CD4-positive, alpha-beta T cell (primary cell): ENCODE measurements around the gene ABCA9. TPM values are rescaled to one million over a fixed set of nuclear protein-coding genes. Genes with fewer than 3 reads are reported as not detected.
"Not testable (repeated sequence)": the region's sequence is repeated elsewhere in the genome, so short reads cannot be mapped to it uniquely, and the experiment has no call there.

Experiments used
- ATAC-seq: fragments of 200-7000 bp; cut with Tn5 transposase; one replicate; pipeline ENCODE4 v1.10.0; 2022; ENCODE audit warnings: mild to moderate bottlenecking; ENCODE audit not compliant: poor library complexity
- CTCF ChIA-PET: fragments of 350-600 bp; sonication (Branson Sonifier 250); formaldehyde crosslinking; loops from one replicate; lab custom pipeline; 2021; ENCODE audit warnings: antibody characterized with exemption, inconsistent platforms; lab: Charles Lee
- POLR2A ChIA-PET: fragments of 350-600 bp; sonication (Branson Sonifier 250); formaldehyde crosslinking; loops from one replicate; lab custom pipeline; 2021; ENCODE audit warnings: antibody characterized with exemption, inconsistent platforms; lab: Charles Lee
- DNase-seq, 14 experiments: peaks; one replicate each; pipeline ENCODE4 v3.0.0-alpha.2; 2013 to 2020; ENCODE audit warnings: mixed read lengths in 2 of 14
- H3K27ac ChIP-seq, 2 donors: one replicate each; pipeline versions ENCODE4 v1.5.1 to v1.7.0; 2013; ENCODE audit warnings: low read length in 2 of 2, low read depth in 1 of 2, mild to moderate bottlenecking in 1 of 2
- H3K27me3 ChIP-seq, 2 experiments: 1 replicate in 1 of 2; 2 replicates in 1 of 2; pipeline versions ENCODE4 v1.6.1 to v1.7.0; 2013; ENCODE audit warnings: low read length in 2 of 2, control low read depth in 1 of 2, mild to moderate bottlenecking in 1 of 2, moderate library complexity in 1 of 2; ENCODE audit not compliant: insufficient read depth in 2 of 2, control insufficient read depth in 1 of 2
- H3K36me3 ChIP-seq: one replicate; pipeline ENCODE4 v1.6.1; 2013; ENCODE audit warnings: low read length, control low read depth; ENCODE audit not compliant: insufficient read depth
- H3K4me1 ChIP-seq: one replicate; pipeline ENCODE4 v1.6.1; 2013; ENCODE audit warnings: low read length, control low read depth; ENCODE audit not compliant: insufficient read depth
- H3K4me3 ChIP-seq: one replicate; pipeline ENCODE4 v1.5.1; 2013; ENCODE audit warnings: mild to moderate bottlenecking, low read length, moderate library complexity
- H3K9me3 ChIP-seq, 2 experiments: 1 replicate in 1 of 2; 2 replicates in 1 of 2; pipeline versions ENCODE4 v1.6.1 to v1.7.0; 2013; ENCODE audit warnings: low read length in 2 of 2, mild to moderate bottlenecking in 2 of 2, control low read depth in 1 of 2, moderate library complexity in 1 of 2; ENCODE audit not compliant: control insufficient read depth in 1 of 2, insufficient read depth in 1 of 2
- H3K27ac Mint-ChIP-seq: one replicate; pipeline ENCODE4 v1.8.0; 2020; ENCODE audit warnings: mixed read lengths
- H3K27me3 Mint-ChIP-seq: one replicate; pipeline ENCODE4 v1.8.0; 2021; ENCODE audit warnings: mixed read lengths
- H3K36me3 Mint-ChIP-seq: one replicate; pipeline ENCODE4 v1.8.0; 2021; ENCODE audit warnings: low read depth, mixed read lengths
- H3K4me1 Mint-ChIP-seq: one replicate; pipeline ENCODE4 v1.8.0; 2021; ENCODE audit warnings: low read depth, mixed read lengths
- H3K4me3 Mint-ChIP-seq: one replicate; pipeline ENCODE4 v1.8.0; 2020; ENCODE audit warnings: mild to moderate bottlenecking, mixed read lengths
- H3K9me3 Mint-ChIP-seq: one replicate; pipeline ENCODE4 v1.8.0; 2020; ENCODE audit warnings: mixed read lengths
- intact Hi-C, 2 experiments: fragments of 100-400 bp; cut with DNase I in 1 of 2; cut with micrococcal nuclease in 1 of 2; formaldehyde crosslinking; loops; one replicate each; pipeline versions ENCODE4 v1.15.1 to v1.9.0; 2023 to 2025; cut with DNase I, micrococcal nuclease
- total RNA-seq, 174 experiments: library from RNA in 2 of 174; stranded (reverse) in 2 of 174; gene quantifications; one replicate each; pipeline ENCODE4 v1.2.3 and lab custom pipeline; 2021 to 2026
- TF ChIP-seq, protein P1 (sequence below): fragments of 200-600 bp; IDR thresholded peaks from one replicate; pipeline ENCODE4 v1.8.0; 2022; ENCODE audit warnings: antibody characterized with exemption, mild to moderate bottlenecking

ABCA9 gene
- total RNA-seq, 2 experiments from 2014 or later: 0.03 TPM

DNA sequence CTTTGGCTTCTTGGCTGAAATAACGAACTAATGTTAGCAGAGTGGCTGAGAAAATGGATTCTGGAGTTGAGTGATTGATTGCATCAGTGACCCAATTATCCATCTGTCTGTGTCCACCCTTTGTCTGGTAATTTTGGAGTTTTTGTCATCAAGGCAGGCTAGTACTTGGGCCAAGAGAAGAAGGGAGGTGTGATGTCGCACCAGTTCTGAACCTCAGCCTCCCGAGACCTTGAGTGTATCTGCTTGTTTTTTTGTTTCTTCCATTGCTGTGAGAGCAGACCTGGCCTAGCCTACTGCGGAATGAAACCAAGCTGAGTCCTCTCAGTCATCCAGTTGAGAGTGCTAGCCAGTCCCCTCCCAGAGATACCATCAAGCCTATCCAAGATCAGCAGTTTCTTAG is 110.0 kb downstream of the ABCA9 start:
- no peak for DNase-seq
- CTCF ChIA-PET: no interaction called here
- H3K27ac Mint-ChIP-seq: no peak overlapping the region
- Histone ChIP-seq H3K4me1 (no peaks in the 10 kb centered on the region), H3K36me3 (no peaks in the 10 kb centered on the region), H3K27ac (no peak overlapping the region), H3K4me3 (no peak overlapping the region), H3K9me3 (peaks cover 0 to 3% of the 10 kb centered on the region in 2 experiments), H3K27me3 (peaks cover 0 to 5% of the 10 kb centered on the region in 2 experiments)
- H3K36me3 Mint-ChIP-seq: no peaks in the 10 kb centered on the region
- H3K9me3 Mint-ChIP-seq: peaks cover 3% of the 10 kb centered on the region
- H3K27me3 Mint-ChIP-seq: peaks cover 4% of the 10 kb centered on the region
- POLR2A ChIA-PET: no interaction called here
- intact Hi-C loops: no loop called here
- no peaks in the 10 kb centered on the region for H3K4me1 Mint-ChIP-seq
- H3K4me3 Mint-ChIP-seq: no peak overlapping the region
- ATAC-seq: no peak
- TF ChIP-seq, protein P1, sequence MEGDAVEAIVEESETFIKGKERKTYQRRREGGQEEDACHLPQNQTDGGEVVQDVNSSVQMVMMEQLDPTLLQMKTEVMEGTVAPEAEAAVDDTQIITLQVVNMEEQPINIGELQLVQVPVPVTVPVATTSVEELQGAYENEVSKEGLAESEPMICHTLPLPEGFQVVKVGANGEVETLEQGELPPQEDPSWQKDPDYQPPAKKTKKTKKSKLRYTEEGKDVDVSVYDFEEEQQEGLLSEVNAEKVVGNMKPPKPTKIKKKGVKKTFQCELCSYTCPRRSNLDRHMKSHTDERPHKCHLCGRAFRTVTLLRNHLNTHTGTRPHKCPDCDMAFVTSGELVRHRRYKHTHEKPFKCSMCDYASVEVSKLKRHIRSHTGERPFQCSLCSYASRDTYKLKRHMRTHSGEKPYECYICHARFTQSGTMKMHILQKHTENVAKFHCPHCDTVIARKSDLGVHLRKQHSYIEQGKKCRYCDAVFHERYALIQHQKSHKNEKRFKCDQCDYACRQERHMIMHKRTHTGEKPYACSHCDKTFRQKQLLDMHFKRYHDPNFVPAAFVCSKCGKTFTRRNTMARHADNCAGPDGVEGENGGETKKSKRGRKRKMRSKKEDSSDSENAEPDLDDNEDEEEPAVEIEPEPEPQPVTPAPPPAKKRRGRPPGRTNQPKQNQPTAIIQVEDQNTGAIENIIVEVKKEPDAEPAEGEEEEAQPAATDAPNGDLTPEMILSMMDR: no peak

DNA sequence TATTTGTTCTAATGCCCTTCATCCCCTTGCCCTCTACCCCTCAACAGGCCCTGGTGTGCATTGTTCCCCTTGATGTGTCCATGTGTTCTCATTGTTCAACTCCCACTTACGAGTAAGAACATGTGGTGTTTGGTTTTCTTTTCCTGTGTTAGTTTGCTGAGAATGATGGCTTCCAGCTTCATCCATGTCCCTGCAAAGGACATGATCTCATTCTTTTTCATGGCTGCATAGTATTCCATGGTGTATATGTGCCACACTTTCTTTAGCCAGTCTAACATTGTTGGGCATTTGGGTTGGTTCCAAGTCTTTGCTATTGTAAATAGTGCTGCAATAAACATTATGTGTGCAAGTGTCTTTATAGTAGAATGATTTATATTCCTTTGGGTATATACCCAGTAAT is 112.9 kb downstream of the ABCA9 start:
- H3K4me3 ChIP-seq, CTCF ChIA-PET, H3K27ac Mint-ChIP-seq, intact Hi-C loops, H3K4me1 Mint-ChIP-seq, H3K4me3 Mint-ChIP-seq, H3K4me1 ChIP-seq, POLR2A ChIA-PET, H3K9me3 Mint-ChIP-seq, H3K27me3 ChIP-seq, H3K36me3 Mint-ChIP-seq, H3K27ac ChIP-seq, DNase-seq, ATAC-seq, H3K36me3 ChIP-seq, H3K27me3 Mint-ChIP-seq, H3K9me3 ChIP-seq: not testable (repeated sequence)

DNA sequence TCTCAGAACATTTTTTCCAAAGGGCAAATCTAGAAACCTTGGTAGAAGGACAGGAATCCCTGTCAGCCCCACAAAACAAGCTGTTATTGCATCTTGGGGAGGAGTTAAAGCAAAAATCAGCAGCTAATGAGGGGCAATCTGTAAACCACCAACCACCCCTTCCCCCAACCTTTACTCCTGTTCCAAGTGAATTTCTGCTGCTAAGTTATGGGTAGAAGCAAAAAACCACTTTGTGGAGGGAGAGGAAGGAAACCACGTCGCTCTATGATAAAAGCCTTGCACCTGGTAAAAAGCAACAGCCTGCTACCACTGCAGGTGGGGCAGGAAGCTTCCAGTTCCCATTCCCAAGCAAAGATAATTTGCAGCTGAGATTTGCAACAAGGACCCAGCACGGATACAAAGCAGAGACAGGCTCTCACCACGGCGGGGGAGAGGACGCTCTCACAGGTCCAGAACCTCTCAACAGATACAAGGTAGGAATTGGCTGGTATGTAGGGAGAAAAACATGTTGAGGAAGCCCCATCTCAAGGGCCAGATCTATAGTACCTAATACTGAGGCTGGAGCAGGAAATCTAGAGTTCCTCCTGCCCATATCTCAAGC is 116.2 kb downstream of the ABCA9 start:
- Mint-ChIP-seq H3K27me3 (peaks cover 4% of the 10 kb centered on the region), H3K4me3 (no peak overlapping the region), H3K9me3 (peaks cover 3% of the 10 kb centered on the region), H3K4me1 (no peaks in the 10 kb centered on the region), H3K36me3 (no peaks in the 10 kb centered on the region), H3K27ac (no peak overlapping the region)
- no peaks in the 10 kb centered on the region for H3K27me3 ChIP-seq
- ChIA-PET CTCF (no interaction called here), POLR2A (no interaction called here)
- TF ChIP-seq, protein P1: no peak
- no peaks in the 10 kb centered on the region for H3K36me3 ChIP-seq
- ATAC-seq (no peak), DNase-seq (no peak)
- H3K27ac ChIP-seq: no peak overlapping the region
- H3K4me3 ChIP-seq: no peak overlapping the region
- H3K4me1 ChIP-seq: no peaks in the 10 kb centered on the region
- intact Hi-C loops: no loop called here
- H3K9me3 ChIP-seq: peaks cover 0 to 3% of the 10 kb centered on the region in 2 experiments

DNA sequence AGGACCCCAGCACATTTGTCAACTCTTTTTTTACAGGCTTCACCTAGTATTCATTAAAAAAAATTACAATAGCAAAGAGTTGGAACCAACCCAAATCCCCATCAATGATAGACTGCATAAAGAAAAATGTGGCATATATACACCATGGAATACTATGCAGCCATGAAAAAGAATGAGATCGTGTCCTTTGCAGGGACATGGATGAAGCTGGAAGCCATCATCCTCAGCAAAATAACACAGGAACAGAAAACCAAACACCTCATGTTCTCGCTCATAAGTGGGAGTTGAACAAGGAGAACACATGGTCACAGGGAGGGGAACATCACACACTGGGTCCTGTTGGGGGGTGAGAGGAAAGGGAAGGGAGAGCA is 116.9 kb downstream of the ABCA9 start:
- CTCF ChIA-PET, DNase-seq, H3K4me1 ChIP-seq, H3K27me3 Mint-ChIP-seq, H3K27me3 ChIP-seq, H3K4me3 ChIP-seq, POLR2A ChIA-PET, H3K27ac Mint-ChIP-seq, H3K9me3 Mint-ChIP-seq, H3K4me1 Mint-ChIP-seq, H3K36me3 ChIP-seq, ATAC-seq, H3K4me3 Mint-ChIP-seq, H3K36me3 Mint-ChIP-seq, intact Hi-C loops, H3K9me3 ChIP-seq, H3K27ac ChIP-seq: not testable (repeated sequence)
